HUES48 (cell line): ENCODE data around the gene CTNND2.

Experiments
- H3K27ac ChIP-seq: one replicate; pipeline ENCODE4 v1.7.0; 2013; ENCODE audit warnings: low read depth, low read length, inconsistent platforms
- H3K27me3 ChIP-seq: 2 replicates; pipeline ENCODE4 v1.6.1; 2013; ENCODE audit warnings: mild to moderate bottlenecking, low read length; ENCODE audit not compliant: control insufficient read depth, insufficient read depth
- H3K36me3 ChIP-seq: 2 replicates; pipeline ENCODE4 v1.6.1; 2013; ENCODE audit warnings: low read length; ENCODE audit not compliant: control insufficient read depth, insufficient read depth
- H3K4me1 ChIP-seq: 2 replicates; pipeline ENCODE4 v1.6.1; 2013; ENCODE audit warnings: mild to moderate bottlenecking, low read length; ENCODE audit not compliant: control insufficient read depth, insufficient read depth
- H3K4me3 ChIP-seq: 2 replicates; pipeline ENCODE4 v1.5.1; 2013; ENCODE audit warnings: mild to moderate bottlenecking, low read depth, low read length
- H3K9ac ChIP-seq: 2 replicates; pipeline ENCODE4 v1.6.1; 2013; ENCODE audit warnings: mild to moderate bottlenecking, low read depth, low read length, moderate library complexity
- H3K9me3 ChIP-seq: 2 replicates; pipeline ENCODE4 v1.6.1; 2013; ENCODE audit warnings: low read length; ENCODE audit not compliant: control insufficient read depth, insufficient read depth

The CTNND2 gene

GRCh38 chr5:11062397-11062796 lies 841.8 kb downstream of the CTNND2 start:
- no peak overlapping the region for H3K9ac ChIP-seq

DNA sequence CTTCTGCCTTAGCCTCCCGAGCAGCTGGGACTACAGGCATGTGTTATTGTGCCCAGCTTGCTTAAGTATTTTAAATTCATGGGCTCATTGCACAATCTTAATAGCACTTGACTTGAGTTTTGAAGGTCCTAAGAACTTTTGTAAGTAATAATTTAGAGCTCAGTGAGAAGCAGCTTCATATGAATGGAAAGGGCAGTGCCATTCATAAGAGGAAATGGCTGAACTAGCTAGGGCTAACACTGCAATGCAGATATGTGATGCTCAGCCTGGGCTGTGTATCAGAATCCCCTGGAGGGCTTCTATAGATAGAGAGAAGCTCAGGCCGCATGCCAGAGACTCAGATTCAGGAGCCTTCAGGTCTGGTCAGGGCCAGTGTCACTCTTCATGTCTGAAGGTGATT lies 847.7 kb downstream of the CTNND2 start:
- H3K4me3 ChIP-seq = no peak overlapping the region
- H3K4me1 ChIP-seq = no peaks in the 10 kb centered on the region
- no peak overlapping the region for H3K9ac ChIP-seq
- peaks cover 13% of the 10 kb centered on the region; the same call in 1 of the 2 replicates for H3K9me3 ChIP-seq
- no peaks in the 10 kb centered on the region for H3K36me3 ChIP-seq
- no peaks in the 10 kb centered on the region for H3K27me3 ChIP-seq
- H3K27ac ChIP-seq = no peak overlapping the region

More at GRCh38 chr5:11062397-11062796, 841.8 kb downstream of the CTNND2 start:
- H3K36me3 ChIP-seq = no peaks in the 10 kb centered on the region
- H3K27me3 ChIP-seq = no peaks in the 10 kb centered on the region
- peaks cover 13% of the 10 kb centered on the region; the same call in 1 of the 2 replicates for H3K9me3 ChIP-seq
- peaks cover 13% of the 10 kb centered on the region for H3K4me1 ChIP-seq
- H3K27ac ChIP-seq = no peak overlapping the region
- no peak overlapping the region for H3K4me3 ChIP-seq

DNA sequence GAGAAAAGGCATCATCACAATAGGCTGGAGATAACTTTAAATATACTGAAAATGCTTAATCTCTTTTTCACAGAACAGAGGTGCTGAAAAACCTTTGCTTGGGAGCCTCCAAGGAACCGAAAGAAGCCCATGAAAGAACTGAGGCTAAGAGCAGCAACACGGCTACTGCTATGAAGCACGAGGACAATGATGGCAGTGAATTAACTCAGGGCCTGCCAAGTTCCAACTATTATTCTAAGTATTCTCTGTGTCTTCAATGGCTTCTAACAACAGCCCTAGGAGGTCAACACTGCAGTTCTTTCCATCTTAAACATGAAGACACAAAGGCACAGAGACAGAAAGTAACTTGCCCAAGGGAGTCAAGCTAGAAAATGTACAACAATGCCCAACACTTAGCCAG lies 850.2 kb downstream of the CTNND2 start:
- H3K4me1 ChIP-seq = no peaks in the 10 kb centered on the region

DNA sequence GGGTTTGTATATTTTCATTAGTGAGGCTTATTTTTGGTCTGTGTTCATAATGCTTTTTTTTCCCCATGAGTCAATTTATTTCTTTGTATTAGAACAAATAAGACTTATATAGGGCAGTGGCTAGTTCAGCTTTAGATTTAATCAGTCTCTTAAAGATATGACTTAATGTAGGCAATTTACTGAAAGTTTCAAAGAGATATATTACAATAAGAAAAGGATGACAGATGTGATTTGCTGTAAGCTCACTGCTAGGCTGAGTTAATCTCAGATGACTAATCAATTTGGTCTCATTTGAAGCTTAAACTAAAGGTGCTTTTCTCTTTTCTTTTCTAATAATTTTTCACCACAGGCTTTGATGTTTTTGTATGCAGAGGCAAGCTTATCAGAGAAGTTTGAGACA lies 851.4 kb downstream of the CTNND2 start:
- H3K27ac ChIP-seq = no peak overlapping the region
- 0 out of 2 replicates have a peak, but pooled peaks cover 4% of the 10 kb centered on the region for H3K9me3 ChIP-seq
- no peaks in the 10 kb centered on the region for H3K36me3 ChIP-seq
- H3K4me3 ChIP-seq = no peak overlapping the region
- no peaks in the 10 kb centered on the region for H3K27me3 ChIP-seq
- no peaks in the 10 kb centered on the region for H3K4me1 ChIP-seq
- H3K9ac ChIP-seq = no peak overlapping the region

More for the DNA sequence above, 850.2 kb downstream of the CTNND2 start:
- H3K9ac ChIP-seq = no peak overlapping the region
- H3K36me3 ChIP-seq = no peaks in the 10 kb centered on the region
- no peak overlapping the region for H3K4me3 ChIP-seq
- H3K27ac ChIP-seq = no peak overlapping the region
- H3K27me3 ChIP-seq = no peaks in the 10 kb centered on the region
- H3K9me3 ChIP-seq = peaks cover 13% of the 10 kb centered on the region; the same call in 1 of the 2 replicates

GRCh38 chr5:11050596-11051304 lies 853.5 kb downstream of the CTNND2 start:
- Histone ChIP-seq H3K27ac (no peak overlapping the region), H3K9me3 (no peaks in the 10 kb centered on the region), H3K9ac (no peak overlapping the region), H3K27me3 (no peaks in the 10 kb centered on the region), H3K4me1 (no peaks in the 10 kb centered on the region), H3K4me3 (no peak overlapping the region), H3K36me3 (no peaks in the 10 kb centered on the region)

DNA sequence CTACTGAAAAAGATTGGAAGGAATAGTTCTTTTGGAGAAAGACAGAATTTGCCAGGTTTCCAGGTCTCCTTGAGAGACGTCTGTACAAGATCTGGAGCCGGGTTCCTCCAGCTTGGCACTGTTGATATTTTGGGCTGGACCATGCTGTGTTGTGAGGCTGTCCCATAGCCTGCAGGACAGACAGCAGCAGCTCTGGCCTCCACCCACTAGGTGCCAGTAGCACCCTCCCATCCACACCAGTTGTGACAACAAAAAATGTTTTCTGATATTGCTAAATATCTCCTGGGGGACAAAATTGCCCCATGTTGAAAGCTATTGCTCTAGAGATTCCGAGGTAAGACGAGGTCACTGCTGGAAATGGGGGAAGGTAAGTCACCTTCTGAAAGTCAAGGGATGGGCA lies 855.5 kb downstream of the CTNND2 start:
- Histone ChIP-seq H3K27ac (no peak overlapping the region), H3K36me3 (no peaks in the 10 kb centered on the region), H3K9me3 (no peaks in the 10 kb centered on the region), H3K9ac (no peak overlapping the region), H3K4me3 (no peak overlapping the region), H3K27me3 (no peaks in the 10 kb centered on the region), H3K4me1 (no peaks in the 10 kb centered on the region)

DNA sequence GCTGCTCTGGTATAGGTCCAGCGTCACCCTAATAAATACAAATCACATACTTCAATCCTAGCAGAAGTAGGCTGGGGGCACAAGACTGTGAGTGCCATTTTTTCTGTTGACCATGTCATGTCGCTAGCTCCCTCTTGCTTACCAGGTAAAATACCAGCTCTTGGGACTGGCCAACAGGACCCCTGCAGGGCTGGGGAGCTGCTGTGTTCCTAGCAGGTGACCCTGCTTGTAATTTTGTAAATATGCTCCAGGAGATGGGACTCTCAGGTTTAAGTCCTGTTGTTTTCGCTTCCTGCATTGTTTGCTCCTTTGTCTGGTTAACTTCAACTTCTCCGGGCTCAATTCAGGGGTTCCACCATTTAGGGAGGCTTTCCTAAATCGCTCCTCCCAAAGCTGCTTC lies 856.6 kb downstream of the CTNND2 start:
- H3K4me3 ChIP-seq = no peak overlapping the region
- no peak overlapping the region for H3K9ac ChIP-seq
- H3K27ac ChIP-seq = no peak overlapping the region
- no peaks in the 10 kb centered on the region for H3K27me3 ChIP-seq
- H3K36me3 ChIP-seq = no peaks in the 10 kb centered on the region
- no peaks in the 10 kb centered on the region for H3K9me3 ChIP-seq
- no peaks in the 10 kb centered on the region for H3K4me1 ChIP-seq

GRCh38 chr5:11047030-11047429 lies 857.2 kb downstream of the CTNND2 start:
- no peak overlapping the region for H3K4me3 ChIP-seq
- no peaks in the 10 kb centered on the region for H3K27me3 ChIP-seq
- H3K9ac ChIP-seq = no peak overlapping the region
- no peak overlapping the region for H3K27ac ChIP-seq
- H3K36me3 ChIP-seq = no peaks in the 10 kb centered on the region
- no peaks in the 10 kb centered on the region for H3K4me1 ChIP-seq
- H3K9me3 ChIP-seq = no peaks in the 10 kb centered on the region

DNA sequence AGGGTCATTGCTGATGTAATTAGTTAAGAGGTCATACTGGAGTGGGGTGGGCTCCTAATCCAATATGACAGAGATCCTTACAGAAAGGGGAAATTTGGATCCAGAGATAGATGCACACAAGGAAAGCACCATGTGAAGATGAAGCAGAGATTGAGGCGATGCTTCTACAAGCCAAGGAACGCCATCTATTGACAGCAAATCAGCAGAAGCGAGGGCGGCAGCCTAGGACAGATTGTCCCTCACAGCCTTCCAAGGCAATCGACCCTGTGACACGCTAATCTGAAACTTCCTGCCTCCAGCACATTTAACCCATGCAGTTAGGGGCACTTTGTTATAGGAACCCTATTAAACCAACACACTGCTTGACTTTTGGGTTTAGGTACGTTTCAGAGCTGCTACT lies 858.1 kb downstream of the CTNND2 start:
- Histone ChIP-seq H3K4me3 (no peak overlapping the region), H3K9me3 (no peaks in the 10 kb centered on the region), H3K27me3 (no peaks in the 10 kb centered on the region), H3K4me1 (no peaks in the 10 kb centered on the region), H3K36me3 (no peaks in the 10 kb centered on the region), H3K9ac (no peak overlapping the region), H3K27ac (no peak overlapping the region)

- H3K9me3 ChIP-seq = no peaks in the 10 kb centered on the region
- no peak overlapping the region for H3K9ac ChIP-seq
- H3K4me3 ChIP-seq = no peak overlapping the region
- no peaks in the 10 kb centered on the region for H3K27me3 ChIP-seq
- H3K27ac ChIP-seq = no peak overlapping the region
- no peaks in the 10 kb centered on the region for H3K4me1 ChIP-seq
- no peaks in the 10 kb centered on the region for H3K36me3 ChIP-seq
These were observed 858.8 kb downstream of the CTNND2 start for GRCh38 chr5:11045411-11045810.

DNA sequence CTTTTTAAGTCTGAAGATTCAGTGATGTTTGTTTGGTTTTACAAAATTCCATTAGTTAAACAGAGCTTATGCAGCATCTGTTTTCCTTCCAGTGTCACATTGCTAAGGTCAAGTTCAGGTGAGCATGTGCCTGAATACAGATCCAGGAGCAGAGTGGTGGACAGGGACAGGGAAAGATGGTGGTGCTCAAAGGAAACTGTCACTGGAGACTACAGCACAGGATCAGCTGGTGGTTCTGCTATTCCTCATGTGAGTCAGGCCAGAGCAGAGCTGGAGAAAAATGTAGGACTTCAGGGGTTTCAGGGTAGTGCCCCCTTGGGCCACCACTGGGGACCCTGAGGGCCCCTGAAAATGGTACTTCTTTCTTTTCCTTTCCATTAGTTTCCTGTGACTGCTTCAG lies 859.7 kb downstream of the CTNND2 start:
- Histone ChIP-seq H3K27ac (no peak overlapping the region), H3K4me3 (no peak overlapping the region), H3K4me1 (no peaks in the 10 kb centered on the region), H3K36me3 (no peaks in the 10 kb centered on the region), H3K9me3 (no peaks in the 10 kb centered on the region), H3K27me3 (no peaks in the 10 kb centered on the region), H3K9ac (no peak overlapping the region)
